ENCODE data around the gene RBM33. TPM values are rescaled to one million over a fixed set of nuclear protein-coding genes. Genes with fewer than 3 reads are reported as not detected.

Gene RBM33
- total RNA-seq, 1 experiment from 2014 or later = 81.8 TPM

DNA sequence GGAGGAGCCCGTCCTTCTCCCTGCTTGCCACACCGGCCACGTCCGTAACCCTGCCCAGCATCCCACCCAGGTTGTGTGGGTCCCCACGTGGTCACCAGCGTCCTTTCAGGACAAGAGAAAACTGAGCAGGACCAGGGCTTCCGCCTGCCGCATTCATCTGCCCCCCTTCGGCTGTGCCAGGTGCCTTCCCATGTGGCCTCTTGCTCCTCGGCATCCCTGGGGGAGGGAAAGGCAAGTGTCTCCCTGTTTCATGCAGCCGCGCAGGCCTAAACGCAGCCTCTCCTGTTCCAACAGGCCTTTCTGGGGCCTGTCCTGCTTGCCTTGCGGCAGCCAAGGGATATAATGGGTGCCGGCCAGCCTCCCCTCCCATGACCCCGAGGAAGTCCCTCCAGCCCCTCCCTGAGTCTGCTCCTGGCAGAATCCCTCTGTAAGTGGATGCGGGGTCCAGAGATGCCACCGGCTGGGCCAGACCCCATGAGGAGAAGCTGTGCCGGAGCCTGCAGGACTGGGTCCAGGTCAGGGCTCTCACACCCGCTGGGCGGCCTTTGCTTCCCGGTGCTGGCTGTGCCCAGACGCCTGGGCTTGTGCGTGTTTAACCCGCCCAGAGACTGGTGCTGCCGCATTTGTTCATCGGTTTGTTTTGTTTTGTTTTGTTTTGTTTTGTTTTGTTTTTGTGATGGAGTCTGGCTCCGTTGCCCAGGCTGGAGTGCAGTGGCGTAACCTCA is 144.7 kb downstream of the RBM33 start:
- Mint-ChIP-seq H3K27ac (no peak overlapping the region), H3K36me3 (no peaks in the 10 kb centered on the region), H3K4me1 (peaks cover 4% of the 10 kb centered on the region), H3K4me3 (no peak overlapping the region), H3K9me3 (peaks cover 3% of the 10 kb centered on the region; the same call in 1 of the 2 replicates), H3K27me3 (ENCODE audit: low read depth) (peaks cover 35% of the 10 kb centered on the region)
- no peak for ATAC-seq
- TF ChIP-seq ZNF232 (CRISPR knock-in tag; IDR thresholded peaks at IDR 0.05) (no peak), SMAD3 (CRISPR knock-in tag; IDR thresholded peaks at IDR 0.05; ENCODE audit: borderline replicate concordance) (no peak), ETV6 (CRISPR knock-in tag; IDR thresholded peaks at IDR 0.05) (no peak), JUN (CRISPR knock-in tag; IDR thresholded peaks at IDR 0.05) (no peak), ZNF416 (CRISPR knock-in tag; IDR thresholded peaks at IDR 0.05) (no peak), CREB1 (CRISPR knock-in tag; IDR thresholded peaks at IDR 0.05) (no peak), TCF7 (CRISPR knock-in tag; IDR thresholded peaks at IDR 0.05; ENCODE audit: low read depth) (no peak), FOXK1 (CRISPR knock-in tag; IDR thresholded peaks at IDR 0.05) (no peak), GTF2I (CRISPR knock-in tag; conservative IDR thresholded peaks at IDR 0.05) (no peak), MLX (CRISPR knock-in tag; IDR thresholded peaks at IDR 0.05) (no peak)
- TF ChIP-seq, protein P1, sequence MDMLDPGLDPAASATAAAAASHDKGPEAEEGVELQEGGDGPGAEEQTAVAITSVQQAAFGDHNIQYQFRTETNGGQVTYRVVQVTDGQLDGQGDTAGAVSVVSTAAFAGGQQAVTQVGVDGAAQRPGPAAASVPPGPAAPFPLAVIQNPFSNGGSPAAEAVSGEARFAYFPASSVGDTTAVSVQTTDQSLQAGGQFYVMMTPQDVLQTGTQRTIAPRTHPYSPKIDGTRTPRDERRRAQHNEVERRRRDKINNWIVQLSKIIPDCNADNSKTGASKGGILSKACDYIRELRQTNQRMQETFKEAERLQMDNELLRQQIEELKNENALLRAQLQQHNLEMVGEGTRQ (CRISPR knock-in tag; IDR thresholded peaks at IDR 0.05) = no peak
- no peak for DNase-seq (ENCODE audit: low spot score)
- POLR2A ChIA-PET = no interaction called here
- CTCF ChIA-PET = interaction anchor here (1.2 kb wide), 1 partner anchor 190 kb away, joined by 4 read pairs; no protein-coding TSS in a partner anchor

DNA sequence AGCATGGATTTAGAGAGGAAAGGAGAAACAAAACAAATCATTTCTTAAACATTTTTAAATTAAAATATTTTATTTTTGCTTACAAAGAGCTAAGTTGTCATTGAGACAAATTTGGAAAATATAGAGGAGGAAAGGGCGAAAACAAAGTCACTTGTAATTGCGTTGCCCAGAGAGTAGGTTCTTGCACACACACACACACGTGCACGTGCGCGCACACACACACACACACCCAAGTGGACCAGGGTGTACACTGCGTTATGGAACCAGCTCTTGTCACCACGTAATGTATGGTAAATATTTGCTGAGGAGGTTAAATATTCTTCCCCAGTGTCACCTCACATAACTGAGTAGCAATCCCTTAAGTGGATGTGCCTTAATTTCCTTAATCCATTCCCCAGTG is 146.2 kb downstream of the RBM33 start:
- ATAC-seq (no peak), DNase-seq (ENCODE audit: low spot score) (no peak)
- ChIA-PET CTCF (interaction anchor here (0.5 to 1.2 kb wide), 2 partner anchors 192 to 345 kb away, joined by 3 to 4 read pairs; no protein-coding TSS in a partner anchor), POLR2A (no interaction called here)
- H3K27ac Mint-ChIP-seq = no peak overlapping the region
- peaks cover 35% of the 10 kb centered on the region for H3K27me3 Mint-ChIP-seq (ENCODE audit: low read depth)
- H3K4me3 Mint-ChIP-seq = no peak overlapping the region
- no peaks in the 10 kb centered on the region for H3K36me3 Mint-ChIP-seq
- peaks cover 3% of the 10 kb centered on the region; the same call in 1 of the 2 replicates for H3K9me3 Mint-ChIP-seq
- peaks cover 4% of the 10 kb centered on the region for H3K4me1 Mint-ChIP-seq
- TF ChIP-seq SP1 (CRISPR knock-in tag; conservative IDR thresholded peaks at IDR 0.05) (no peak), ZNF219 (CRISPR knock-in tag; IDR thresholded peaks at IDR 0.05; ENCODE audit: borderline replicate concordance) (no peak), SMAD4 (CRISPR knock-in tag; IDR thresholded peaks at IDR 0.05) (no peak), ZNF396 (CRISPR knock-in tag; IDR thresholded peaks at IDR 0.05; ENCODE audit: borderline replicate concordance) (no peak), E2F4 (CRISPR knock-in tag; IDR thresholded peaks at IDR 0.05; ENCODE audit: borderline replicate concordance, low read depth) (no peak), PRRX2 (CRISPR knock-in tag; IDR thresholded peaks at IDR 0.05) (no peak), ZNF138 (CRISPR knock-in tag; conservative IDR thresholded peaks at IDR 0.05) (no peak), ZSCAN18 (CRISPR knock-in tag; IDR thresholded peaks at IDR 0.05) (no peak), FOXJ3 (CRISPR knock-in tag; IDR thresholded peaks at IDR 0.05; ENCODE audit: borderline replicate concordance) (no peak), CBFB (CRISPR knock-in tag; IDR thresholded peaks at IDR 0.05; ENCODE audit: low read depth) (no peak), NFYB (CRISPR knock-in tag; conservative IDR thresholded peaks at IDR 0.05; ENCODE audit: low read depth) (no peak), KAT7 (CRISPR knock-in tag; IDR thresholded peaks at IDR 0.05; ENCODE audit: borderline replicate concordance) (no peak)
- TF ChIP-seq, protein P2, sequence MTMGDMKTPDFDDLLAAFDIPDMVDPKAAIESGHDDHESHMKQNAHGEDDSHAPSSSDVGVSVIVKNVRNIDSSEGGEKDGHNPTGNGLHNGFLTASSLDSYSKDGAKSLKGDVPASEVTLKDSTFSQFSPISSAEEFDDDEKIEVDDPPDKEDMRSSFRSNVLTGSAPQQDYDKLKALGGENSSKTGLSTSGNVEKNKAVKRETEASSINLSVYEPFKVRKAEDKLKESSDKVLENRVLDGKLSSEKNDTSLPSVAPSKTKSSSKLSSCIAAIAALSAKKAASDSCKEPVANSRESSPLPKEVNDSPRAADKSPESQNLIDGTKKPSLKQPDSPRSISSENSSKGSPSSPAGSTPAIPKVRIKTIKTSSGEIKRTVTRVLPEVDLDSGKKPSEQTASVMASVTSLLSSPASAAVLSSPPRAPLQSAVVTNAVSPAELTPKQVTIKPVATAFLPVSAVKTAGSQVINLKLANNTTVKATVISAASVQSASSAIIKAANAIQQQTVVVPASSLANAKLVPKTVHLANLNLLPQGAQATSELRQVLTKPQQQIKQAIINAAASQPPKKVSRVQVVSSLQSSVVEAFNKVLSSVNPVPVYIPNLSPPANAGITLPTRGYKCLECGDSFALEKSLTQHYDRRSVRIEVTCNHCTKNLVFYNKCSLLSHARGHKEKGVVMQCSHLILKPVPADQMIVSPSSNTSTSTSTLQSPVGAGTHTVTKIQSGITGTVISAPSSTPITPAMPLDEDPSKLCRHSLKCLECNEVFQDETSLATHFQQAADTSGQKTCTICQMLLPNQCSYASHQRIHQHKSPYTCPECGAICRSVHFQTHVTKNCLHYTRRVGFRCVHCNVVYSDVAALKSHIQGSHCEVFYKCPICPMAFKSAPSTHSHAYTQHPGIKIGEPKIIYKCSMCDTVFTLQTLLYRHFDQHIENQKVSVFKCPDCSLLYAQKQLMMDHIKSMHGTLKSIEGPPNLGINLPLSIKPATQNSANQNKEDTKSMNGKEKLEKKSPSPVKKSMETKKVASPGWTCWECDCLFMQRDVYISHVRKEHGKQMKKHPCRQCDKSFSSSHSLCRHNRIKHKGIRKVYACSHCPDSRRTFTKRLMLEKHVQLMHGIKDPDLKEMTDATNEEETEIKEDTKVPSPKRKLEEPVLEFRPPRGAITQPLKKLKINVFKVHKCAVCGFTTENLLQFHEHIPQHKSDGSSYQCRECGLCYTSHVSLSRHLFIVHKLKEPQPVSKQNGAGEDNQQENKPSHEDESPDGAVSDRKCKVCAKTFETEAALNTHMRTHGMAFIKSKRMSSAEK (CRISPR knock-in tag; IDR thresholded peaks at IDR 0.05; ENCODE audit: borderline replicate concordance) = no peak
- TF ChIP-seq, protein P3, sequence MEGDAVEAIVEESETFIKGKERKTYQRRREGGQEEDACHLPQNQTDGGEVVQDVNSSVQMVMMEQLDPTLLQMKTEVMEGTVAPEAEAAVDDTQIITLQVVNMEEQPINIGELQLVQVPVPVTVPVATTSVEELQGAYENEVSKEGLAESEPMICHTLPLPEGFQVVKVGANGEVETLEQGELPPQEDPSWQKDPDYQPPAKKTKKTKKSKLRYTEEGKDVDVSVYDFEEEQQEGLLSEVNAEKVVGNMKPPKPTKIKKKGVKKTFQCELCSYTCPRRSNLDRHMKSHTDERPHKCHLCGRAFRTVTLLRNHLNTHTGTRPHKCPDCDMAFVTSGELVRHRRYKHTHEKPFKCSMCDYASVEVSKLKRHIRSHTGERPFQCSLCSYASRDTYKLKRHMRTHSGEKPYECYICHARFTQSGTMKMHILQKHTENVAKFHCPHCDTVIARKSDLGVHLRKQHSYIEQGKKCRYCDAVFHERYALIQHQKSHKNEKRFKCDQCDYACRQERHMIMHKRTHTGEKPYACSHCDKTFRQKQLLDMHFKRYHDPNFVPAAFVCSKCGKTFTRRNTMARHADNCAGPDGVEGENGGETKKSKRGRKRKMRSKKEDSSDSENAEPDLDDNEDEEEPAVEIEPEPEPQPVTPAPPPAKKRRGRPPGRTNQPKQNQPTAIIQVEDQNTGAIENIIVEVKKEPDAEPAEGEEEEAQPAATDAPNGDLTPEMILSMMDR (IDR thresholded peaks at IDR 0.05) = no peak

All from WTC11 (cell line).